ENCODE results near the gene MINDY4. TPM values are rescaled to one million over a fixed set of nuclear protein-coding genes. Genes with fewer than 3 reads are reported as not detected.

MINDY4 gene
- total and polyA plus RNA-seq, 2 donors (not counting 1 experiment from before 2014, with no cell fraction given) = 0.12 to 1.1 TPM

GRCh38 chr7:30921540-30922401, 150.6 kb downstream of the MINDY4 start:
- peaks cover 0 to 5% (median 0%) of the 10 kb centered on the region in 3 donors for H3K9me3 ChIP-seq (ENCODE audit: control extremely low read depth in 1 of 3, control insufficient read depth in 2 of 3, insufficient read depth in 1 of 3, low read length in 2 of 3)
- Mint-ChIP-seq H3K27ac (no peak overlapping the region), H3K4me3 (no peak overlapping the region), H3K27me3 (no peaks in the 10 kb centered on the region), H3K9me3 (ENCODE audit: insufficient read depth) (no peaks in the 10 kb centered on the region), H3K4me1 (no peaks in the 10 kb centered on the region)
- no peaks in the 10 kb centered on the region for H3K27me3 ChIP-seq (replicated peaks in 1 of 4; ENCODE audit: control extremely low read depth in 1 of 4, control insufficient read depth in 3 of 4, insufficient read depth in 4 of 4, low read length in 3 of 4)
- TF ChIP-seq EZH2 (IDR thresholded peaks at IDR 0.05; ENCODE audit: borderline replicate concordance, insufficient read depth, low read depth, low read length, poor library complexity, severe bottlenecking) (no peak), CTCF (IDR thresholded peaks at IDR 0.05) (no peak)
- H3K9ac ChIP-seq (ENCODE audit: low read length) = no peak overlapping the region
- H3K4me3 ChIP-seq (ENCODE audit: control extremely low read depth in 1 of 5, extremely low read depth in 1 of 5, insufficient read depth in 1 of 5, low read depth in 2 of 5, low read length in 4 of 5) = no peak overlapping the region
- POLR2A ChIA-PET = no interaction called here
- H3K4me1 ChIP-seq (ENCODE audit: control insufficient read depth in 2 of 2, insufficient read depth in 2 of 2, low read length in 2 of 2) = no peaks in the 10 kb centered on the region
- H2AFZ ChIP-seq (ENCODE audit: insufficient read depth, low read depth, low read length, poor library complexity, severe bottlenecking) = no peak overlapping the region
- no peaks in the 10 kb centered on the region for H4K20me1 ChIP-seq (ENCODE audit: control insufficient read depth, insufficient read depth, low read length, poor library complexity, severe bottlenecking)
- WGBS (ENCODE audit: insufficient coverage) = 94% methylated on average over 16 of the region's 19 CpGs
- no peaks in the 10 kb centered on the region for H3K79me2 ChIP-seq (ENCODE audit: control insufficient read depth, insufficient read depth, low read length)
- intact Hi-C loops (cut with micrococcal nuclease) = no loop called here
- DNase-seq (no peak), ATAC-seq (ENCODE audit: low read depth) (no peak)
- H3K36me3 ChIP-seq (replicated peaks in 1 of 2; ENCODE audit: control extremely low read depth in 1 of 2, control insufficient read depth in 1 of 2, extremely low read depth in 1 of 2, insufficient read depth in 2 of 2, low read length in 1 of 2) = no peaks in the 10 kb centered on the region
- no peak overlapping the region for H3K4me2 ChIP-seq (replicated peaks; ENCODE audit: low read depth, low read length, poor library complexity, severe bottlenecking)
- H3K27ac ChIP-seq (ENCODE audit: low read length in 2 of 2) = no peak overlapping the region
- CTCF ChIA-PET = no interaction called here

- Mint-ChIP-seq H3K4me3 (no peak overlapping the region), H3K9me3 (ENCODE audit: insufficient read depth) (no peaks in the 10 kb centered on the region), H3K4me1 (no peaks in the 10 kb centered on the region), H3K27me3 (no peaks in the 10 kb centered on the region), H3K27ac (no peak overlapping the region)
- intact Hi-C loops (cut with micrococcal nuclease) = no loop called here
- ATAC-seq (ENCODE audit: low read depth) (no peak), DNase-seq (no peak)
- Histone ChIP-seq H3K79me2 (ENCODE audit: control insufficient read depth, insufficient read depth, low read length) (no peaks in the 10 kb centered on the region), H3K27ac (ENCODE audit: low read length in 2 of 2) (no peak overlapping the region), H3K9ac (ENCODE audit: low read length) (no peak overlapping the region), H3K4me2 (replicated peaks; ENCODE audit: low read depth, low read length, poor library complexity, severe bottlenecking) (no peak overlapping the region), H3K4me1 (ENCODE audit: control insufficient read depth in 2 of 2, insufficient read depth in 2 of 2, low read length in 2 of 2) (no peaks in the 10 kb centered on the region), H3K9me3 (ENCODE audit: control extremely low read depth in 1 of 3, control insufficient read depth in 2 of 3, insufficient read depth in 1 of 3, low read length in 2 of 3) (peaks cover 0 to 13% (median 0%) of the 10 kb centered on the region in 3 donors), H4K20me1 (ENCODE audit: control insufficient read depth, insufficient read depth, low read length, poor library complexity, severe bottlenecking) (no peaks in the 10 kb centered on the region), H3K36me3 (replicated peaks in 1 of 2; ENCODE audit: control extremely low read depth in 1 of 2, control insufficient read depth in 1 of 2, extremely low read depth in 1 of 2, insufficient read depth in 2 of 2, low read length in 1 of 2) (no peaks in the 10 kb centered on the region), H2AFZ (ENCODE audit: insufficient read depth, low read depth, low read length, poor library complexity, severe bottlenecking) (no peak overlapping the region), H3K27me3 (replicated peaks in 1 of 4; ENCODE audit: control extremely low read depth in 1 of 4, control insufficient read depth in 3 of 4, insufficient read depth in 4 of 4, low read length in 3 of 4) (no peaks in the 10 kb centered on the region), H3K4me3 (ENCODE audit: control extremely low read depth in 1 of 5, extremely low read depth in 1 of 5, insufficient read depth in 1 of 5, low read depth in 2 of 5, low read length in 4 of 5) (no peak overlapping the region)
- ChIA-PET CTCF (no interaction called here), POLR2A (no interaction called here)
- 91% methylated on average over 3 of the region's 9 CpGs for WGBS (ENCODE audit: insufficient coverage)
- TF ChIP-seq EZH2 (IDR thresholded peaks at IDR 0.05; ENCODE audit: borderline replicate concordance, insufficient read depth, low read depth, low read length, poor library complexity, severe bottlenecking) (no peak), CTCF (IDR thresholded peaks at IDR 0.05) (no peak)
Observed at GRCh38 chr7:30922596-30922995, 151.4 kb downstream of the MINDY4 start.
